RWPE1 (cell line): ENCODE results near the gene THOC3.
"Not testable (repeated sequence)": the region's sequence is repeated elsewhere in the genome, so short reads cannot be mapped to it uniquely, and the experiment has no call there.

Experiments
- CTCF ChIA-PET: fragments of 350-600 bp; sonication (Branson Sonifier 250); formaldehyde crosslinking; extraction: SDS; loops from one replicate; lab custom pipeline; 2021; lab: Yijun Ruan, JAX
- POLR2A ChIA-PET: fragments of 400-600 bp; formaldehyde crosslinking; extraction: SDS; loops from one replicate; lab custom pipeline; 2020; ENCODE audit warnings: antibody characterized with exemption; ENCODE audit not compliant: low non-redundant PET; lab: Yijun Ruan, JAX
- DNase-seq: peaks from one replicate; pipeline ENCODE4 v3.0.0; 2012; ENCODE audit warnings: low spot score
- H3K27ac ChIP-seq: fragments of 450-650 bp; 2 replicates; pipeline ENCODE4 v1.5.1; 2017

The THOC3 gene

DNA sequence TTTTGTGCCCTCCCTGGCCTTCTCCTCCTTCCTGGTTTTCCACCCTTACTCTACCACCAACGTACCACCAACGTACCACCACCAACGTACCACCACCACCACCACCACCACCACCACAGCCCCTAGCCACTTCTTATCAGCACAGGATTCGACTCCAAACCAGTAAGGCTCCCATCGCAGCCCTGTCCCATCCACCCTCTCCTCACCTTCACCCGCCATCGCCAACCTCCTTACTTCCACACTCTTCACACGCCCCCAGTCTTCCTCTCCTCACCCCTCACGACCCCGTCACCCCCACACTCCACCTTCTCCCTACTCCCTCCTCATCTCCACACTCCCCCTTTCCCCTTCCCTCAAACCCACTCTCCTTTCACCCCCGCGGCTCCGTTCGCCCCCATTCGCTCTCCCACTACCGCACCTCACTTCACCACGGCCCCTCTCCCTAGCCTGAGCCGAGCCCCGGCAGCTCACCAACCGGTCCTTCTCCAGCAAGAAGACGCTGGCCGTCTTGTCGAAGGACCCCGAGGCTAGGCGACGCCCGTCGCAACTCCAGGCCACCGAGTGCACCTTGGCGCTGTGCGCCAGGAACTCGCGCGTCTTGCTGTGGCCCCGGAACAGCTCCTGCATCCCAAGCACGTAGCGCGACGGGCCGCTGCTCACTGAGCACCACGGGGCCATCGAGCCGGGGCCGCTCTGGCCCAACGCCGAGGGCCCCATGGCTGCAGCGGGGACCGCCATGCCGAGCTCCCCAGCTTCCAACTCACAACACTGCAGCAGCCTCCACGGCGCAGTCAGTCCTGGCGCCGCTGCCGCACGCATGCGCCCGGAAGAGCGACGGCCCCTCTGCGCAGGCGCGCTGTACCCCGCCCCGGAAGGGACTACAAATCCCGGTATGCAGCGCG is at the start of gene THOC3:
Gene THOC3 (minus strand): TSS at position 845 of the 902 bp plus-strand sequence. CDS start 107 bp downstream, at position 738.
- POLR2A ChIA-PET, DNase-seq, CTCF ChIA-PET: not testable (repeated sequence)

DNA sequence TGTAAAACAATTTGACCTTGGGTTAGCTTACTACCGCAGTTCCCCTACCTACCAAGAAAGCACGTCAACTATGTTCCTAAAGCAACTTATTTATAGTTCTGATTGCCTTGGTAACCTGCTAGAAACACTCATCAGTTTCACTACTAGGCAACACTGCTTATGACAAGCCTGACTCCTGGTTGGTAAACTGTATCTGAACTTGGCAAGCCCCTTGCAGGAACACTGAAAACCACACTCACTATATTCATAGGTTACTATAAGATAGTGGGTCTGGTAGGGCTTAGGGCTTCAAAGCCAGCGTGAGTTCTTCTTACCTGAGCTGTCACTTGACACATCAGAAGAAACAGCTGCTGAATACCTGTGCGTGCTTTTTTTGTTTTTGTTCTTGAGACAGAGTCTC is 49.2 kb upstream of the THOC3 start:
- H3K27ac ChIP-seq, DNase-seq, CTCF ChIA-PET, POLR2A ChIA-PET: not testable (repeated sequence)

More for the DNA sequence above, at the start of gene THOC3:
- H3K27ac ChIP-seq, result peak within 1 kb of the TSS; percentile 46; the same call in 1 of the 2 replicates

DNA sequence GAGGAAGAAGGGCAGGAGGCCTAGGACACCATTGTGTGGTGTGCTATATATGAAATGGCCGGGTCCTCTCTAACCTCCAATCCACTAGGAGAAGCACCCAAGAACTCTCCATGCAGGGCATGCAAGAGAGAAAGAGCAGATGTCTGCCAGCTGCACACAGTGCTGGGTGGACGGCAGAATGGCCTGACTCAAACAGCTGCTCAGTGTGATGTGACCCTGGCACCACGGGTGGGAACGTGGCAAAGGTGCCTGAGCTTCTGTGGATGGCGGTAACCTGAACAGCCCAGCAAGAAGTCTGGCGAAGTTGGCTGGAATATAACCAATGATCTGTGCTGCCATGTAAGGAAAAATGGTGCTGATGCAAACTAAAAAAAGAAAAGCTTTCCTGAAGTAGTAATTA is 46.2 kb upstream of the THOC3 start:
- CTCF ChIA-PET, H3K27ac ChIP-seq, DNase-seq, POLR2A ChIA-PET: not testable (repeated sequence)

DNA sequence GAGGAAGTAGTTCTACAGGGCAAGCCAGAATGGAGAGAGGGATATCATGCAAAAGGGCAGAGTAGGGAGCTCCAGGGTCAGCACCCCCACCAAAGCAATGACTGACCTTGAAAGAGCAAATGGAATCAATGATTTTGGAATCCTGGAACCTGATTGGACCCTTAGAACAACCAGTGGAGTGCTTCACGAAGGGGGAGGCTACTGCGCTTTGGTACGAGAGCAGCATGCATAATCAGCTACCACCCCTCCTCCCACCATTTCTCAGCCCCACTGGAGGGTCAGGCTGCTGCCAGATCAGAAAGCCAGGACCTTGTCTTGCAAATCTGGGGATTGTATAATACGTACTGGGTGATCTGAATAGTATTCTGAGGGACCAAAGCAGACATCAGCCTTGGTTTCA is 43.0 kb upstream of the THOC3 start:
- POLR2A ChIA-PET, DNase-seq, CTCF ChIA-PET: not testable (repeated sequence)

GRCh38 chr5:176010202-176010601 is 42.1 kb upstream of the THOC3 start:
- DNase-seq, H3K27ac ChIP-seq, CTCF ChIA-PET, POLR2A ChIA-PET: not testable (repeated sequence)

More for the DNA sequence above, 43.0 kb upstream of the THOC3 start:
- H3K27ac ChIP-seq, result not testable (repeated sequence)

GRCh38 chr5:176007220-176007619 is 39.1 kb upstream of the THOC3 start:
- DNase-seq, CTCF ChIA-PET, POLR2A ChIA-PET, H3K27ac ChIP-seq: not testable (repeated sequence)

- POLR2A ChIA-PET, DNase-seq, H3K27ac ChIP-seq, CTCF ChIA-PET: not testable (repeated sequence)
Measured at GRCh38 chr5:176006819-176007218, 38.7 kb upstream of the THOC3 start.

DNA sequence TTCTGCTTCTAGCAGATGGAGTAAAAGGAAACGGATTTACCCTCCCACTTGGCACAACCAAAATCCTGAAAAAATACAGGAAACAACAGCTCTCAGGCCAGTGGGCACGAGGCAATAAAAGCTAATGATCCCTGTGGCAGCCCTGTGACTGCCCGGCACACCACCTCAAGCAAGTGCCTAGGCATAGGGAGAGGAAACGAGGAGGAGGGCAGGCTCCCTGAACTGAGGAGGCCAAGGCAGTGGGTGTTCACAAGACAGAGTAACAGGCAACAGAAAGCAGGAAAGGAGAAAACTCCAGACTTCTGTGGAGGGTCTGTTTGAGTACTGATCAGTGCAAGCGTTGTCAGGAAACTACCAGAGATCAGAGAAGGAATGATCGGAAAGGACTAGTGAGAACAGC is 29.9 kb upstream of the THOC3 start:
- H3K27ac ChIP-seq, DNase-seq, CTCF ChIA-PET, POLR2A ChIA-PET: not testable (repeated sequence)

DNA sequence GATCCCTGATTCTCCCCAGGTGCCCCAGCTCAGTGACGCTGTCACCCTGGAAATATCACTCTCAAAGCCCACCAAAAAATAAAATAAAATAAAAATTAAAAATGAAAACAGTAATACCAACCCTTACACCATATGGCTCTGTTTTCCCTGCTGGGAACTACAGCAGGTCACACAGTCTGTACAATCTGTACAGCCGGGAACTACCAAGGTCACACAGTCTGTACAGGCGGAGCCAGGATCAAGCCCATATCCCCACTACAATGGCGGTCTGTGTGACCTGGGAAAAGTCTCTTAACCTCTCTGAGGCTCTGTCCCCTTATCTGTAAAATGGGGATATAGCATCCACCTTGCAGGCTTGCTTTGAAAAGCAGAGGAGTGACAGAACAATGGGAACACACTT is 29.4 kb upstream of the THOC3 start:
- H3K27ac ChIP-seq, POLR2A ChIA-PET, CTCF ChIA-PET, DNase-seq: not testable (repeated sequence)

DNA sequence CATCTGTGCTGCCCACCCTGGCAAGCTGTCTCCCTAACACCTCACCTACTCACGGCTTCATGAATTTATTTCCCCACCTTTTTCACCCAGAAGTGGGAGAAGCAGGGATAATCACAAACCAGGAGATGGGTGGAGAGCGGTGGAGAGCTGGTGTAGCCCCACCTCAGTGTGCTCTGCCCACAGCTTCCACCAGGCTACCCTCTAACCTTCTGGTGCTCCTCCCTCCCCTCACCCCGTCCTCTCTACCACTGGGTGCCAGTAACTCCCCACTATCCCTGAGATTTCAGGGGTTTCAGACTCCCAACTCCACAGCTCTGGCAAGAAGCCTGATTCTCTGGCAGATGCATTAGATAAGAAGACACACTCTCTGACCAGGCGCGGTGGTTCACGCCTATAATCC is 28.7 kb upstream of the THOC3 start:
- CTCF ChIA-PET, H3K27ac ChIP-seq, POLR2A ChIA-PET, DNase-seq: not testable (repeated sequence)

- H3K27ac ChIP-seq, POLR2A ChIA-PET, DNase-seq, CTCF ChIA-PET: not testable (repeated sequence)
Measured at GRCh38 chr5:175995506-175995905, 27.4 kb upstream of the THOC3 start.

DNA sequence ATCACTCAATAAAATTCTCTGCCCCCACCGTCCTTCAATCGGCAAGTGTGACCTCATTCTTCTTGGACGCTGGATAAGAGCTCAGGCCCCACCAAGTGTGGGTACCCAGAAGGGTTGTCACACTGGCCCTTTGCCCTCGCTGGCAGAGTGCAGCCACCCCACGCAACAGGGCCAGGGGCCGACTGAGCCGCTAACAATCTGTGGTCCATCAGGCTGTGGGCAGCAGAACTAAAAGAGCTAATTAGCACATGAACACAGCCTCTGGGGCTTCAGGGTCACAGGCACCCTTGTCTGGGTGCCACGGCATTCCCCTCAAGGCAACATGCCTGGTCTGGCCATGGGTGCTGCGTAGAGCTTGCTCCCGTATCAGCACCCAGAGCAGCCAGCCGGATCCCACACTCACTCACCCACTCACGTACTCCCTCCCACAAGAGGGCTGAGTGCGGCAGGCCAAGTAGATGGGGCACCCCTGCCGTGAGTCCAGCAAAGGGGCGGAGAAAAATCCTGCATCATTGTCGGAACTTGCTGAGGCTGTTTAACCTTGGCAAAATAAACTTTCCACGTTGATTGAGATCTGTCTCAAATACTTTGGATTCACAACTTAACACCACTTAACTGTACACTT is 11.4 kb upstream of the THOC3 start:
- CTCF ChIA-PET, POLR2A ChIA-PET, H3K27ac ChIP-seq, DNase-seq: not testable (repeated sequence)

DNA sequence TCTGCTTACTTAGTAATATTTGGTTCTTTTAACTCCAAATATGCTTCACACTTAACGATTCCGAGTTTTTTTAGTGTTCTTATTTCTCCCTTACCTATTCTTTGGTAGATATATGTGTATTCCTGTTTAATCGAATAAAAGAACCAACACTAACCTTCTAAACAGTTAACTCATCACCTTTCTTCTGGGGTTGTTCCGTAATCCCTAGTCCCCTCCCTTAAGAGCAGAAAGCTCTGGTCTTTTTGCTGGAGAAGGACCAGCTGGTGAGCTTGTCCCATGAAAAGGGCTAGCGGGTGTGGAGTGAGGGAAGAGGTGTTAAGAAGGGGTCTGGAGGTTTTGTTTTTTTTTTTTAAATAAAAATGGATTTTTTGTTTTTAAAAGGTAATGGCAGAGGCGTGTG is 266 bp upstream of the THOC3 start:
- CTCF ChIA-PET, POLR2A ChIA-PET, H3K27ac ChIP-seq, DNase-seq: not testable (repeated sequence)

GRCh38 chr5:175962329-175962728 is 5.8 kb downstream of the THOC3 start:
- H3K27ac ChIP-seq, POLR2A ChIA-PET, CTCF ChIA-PET, DNase-seq: not testable (repeated sequence)

- H3K27ac ChIP-seq, CTCF ChIA-PET, DNase-seq, POLR2A ChIA-PET: not testable (repeated sequence)
Measured at GRCh38 chr5:175960228-175960627, 7.9 kb downstream of the THOC3 start.

DNA sequence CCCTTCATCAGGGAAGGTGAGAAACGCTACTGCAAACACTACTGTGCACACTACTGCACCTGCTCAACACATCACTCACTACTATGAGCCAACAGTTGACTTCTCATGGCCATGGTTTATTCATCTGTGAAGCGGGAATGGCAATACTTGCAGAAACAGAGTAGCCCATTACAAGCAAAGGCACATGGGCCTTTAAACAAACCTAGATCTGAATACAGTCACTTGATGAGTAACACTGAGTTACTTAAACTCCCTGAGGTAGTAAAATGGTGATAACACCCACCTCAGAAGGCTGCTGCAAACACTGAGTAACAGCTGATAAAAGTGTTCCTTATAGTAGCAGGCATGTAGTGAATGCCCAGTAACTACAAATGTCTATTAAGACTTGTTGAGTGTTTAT is 9.6 kb downstream of the THOC3 start:
- H3K27ac ChIP-seq, DNase-seq, POLR2A ChIA-PET: not testable (repeated sequence)
- CTCF ChIA-PET, result interaction anchor here (0.6 kb wide), 1 partner anchor 39 kb away, joined by 5 read pairs; no protein-coding TSS in a partner anchor

GRCh38 chr5:175954107-175954506 is 14.0 kb downstream of the THOC3 start:
- H3K27ac ChIP-seq, POLR2A ChIA-PET, CTCF ChIA-PET, DNase-seq: not testable (repeated sequence)
